ENCODE measurements around the gene COLEC11.

Gene COLEC11

GRCh38 chr2:3637692-3638455, 43.0 kb downstream of the COLEC11 start:
- H3K9ac ChIP-seq (ENCODE audit: low read depth, low read length), result no peak overlapping the region
- H3K9me3 ChIP-seq (replicated peaks; ENCODE audit: low read length), result no peaks in the 10 kb centered on the region
- no peak overlapping the region for H3K4me3 ChIP-seq (ENCODE audit: low read length)
- H3K4me1 ChIP-seq (ENCODE audit: control insufficient read depth, insufficient read depth, low read length), result no peaks in the 10 kb centered on the region
- H3K4me2 ChIP-seq (ENCODE audit: low read length), result no peak overlapping the region
- no peaks in the 10 kb centered on the region for H3K36me3 ChIP-seq (ENCODE audit: insufficient read depth, low read length)
- H3K27me3 ChIP-seq (ENCODE audit: control insufficient read depth, insufficient read depth, low read length), result peaks cover 13% of the 10 kb centered on the region

GRCh38 chr2:3638456-3638810, 43.5 kb downstream of the COLEC11 start:
- H3K9ac ChIP-seq (ENCODE audit: low read depth, low read length), result no peak overlapping the region
- H3K4me2 ChIP-seq (ENCODE audit: low read length), result no peak overlapping the region
- H3K4me3 ChIP-seq (ENCODE audit: low read length), result no peak overlapping the region
- no peaks in the 10 kb centered on the region for H3K36me3 ChIP-seq (ENCODE audit: insufficient read depth, low read length)
- H3K4me1 ChIP-seq (ENCODE audit: control insufficient read depth, insufficient read depth, low read length), result no peaks in the 10 kb centered on the region
- H3K27me3 ChIP-seq (ENCODE audit: control insufficient read depth, insufficient read depth, low read length), result peaks cover 13% of the 10 kb centered on the region
- no peaks in the 10 kb centered on the region for H3K9me3 ChIP-seq (replicated peaks; ENCODE audit: low read length)

GRCh38 chr2:3639015-3639630, 44.2 kb downstream of the COLEC11 start:
- Histone ChIP-seq H3K4me2 (ENCODE audit: low read length) (no peak overlapping the region), H3K36me3 (ENCODE audit: insufficient read depth, low read length) (no peaks in the 10 kb centered on the region), H3K27me3 (ENCODE audit: control insufficient read depth, insufficient read depth, low read length) (peaks cover 9% of the 10 kb centered on the region)

GRCh38 chr2:3639653-3640052, 44.7 kb downstream of the COLEC11 start:
- H3K36me3 ChIP-seq (ENCODE audit: insufficient read depth, low read length), result no peaks in the 10 kb centered on the region
- no peak overlapping the region for H3K4me2 ChIP-seq (ENCODE audit: low read length)
- no peaks in the 10 kb centered on the region for H3K9me3 ChIP-seq (replicated peaks; ENCODE audit: low read length)
- no peak overlapping the region for H3K4me3 ChIP-seq (ENCODE audit: low read length)
- H3K4me1 ChIP-seq (ENCODE audit: control insufficient read depth, insufficient read depth, low read length), result no peaks in the 10 kb centered on the region
- no peak overlapping the region for H3K9ac ChIP-seq (ENCODE audit: low read depth, low read length)
- peaks cover 8% of the 10 kb centered on the region for H3K27me3 ChIP-seq (ENCODE audit: control insufficient read depth, insufficient read depth, low read length)

More at GRCh38 chr2:3639015-3639630, 44.2 kb downstream of the COLEC11 start:
- H3K9ac ChIP-seq (ENCODE audit: low read depth, low read length), result no peak overlapping the region
- H3K4me1 ChIP-seq (ENCODE audit: control insufficient read depth, insufficient read depth, low read length), result no peaks in the 10 kb centered on the region
- H3K9me3 ChIP-seq (replicated peaks; ENCODE audit: low read length), result no peaks in the 10 kb centered on the region
- no peak overlapping the region for H3K4me3 ChIP-seq (ENCODE audit: low read length)

- no peaks in the 10 kb centered on the region for H3K9me3 ChIP-seq (replicated peaks; ENCODE audit: low read length)
- peaks cover 8% of the 10 kb centered on the region for H3K27me3 ChIP-seq (ENCODE audit: control insufficient read depth, insufficient read depth, low read length)
These were observed 46.3 kb downstream of the COLEC11 start for GRCh38 chr2:3641181-3641580.

GRCh38 chr2:3641841-3642421, 47.0 kb downstream of the COLEC11 start:
- Histone ChIP-seq H3K4me1 (ENCODE audit: control insufficient read depth, insufficient read depth, low read length) (no peaks in the 10 kb centered on the region), H3K4me2 (ENCODE audit: low read length) (peak overlapping the region; percentile 54), H3K9ac (ENCODE audit: low read depth, low read length) (no peak overlapping the region), H3K27me3 (ENCODE audit: control insufficient read depth, insufficient read depth, low read length) (peaks cover 13% of the 10 kb centered on the region), H3K36me3 (ENCODE audit: insufficient read depth, low read length) (no peaks in the 10 kb centered on the region), H3K9me3 (replicated peaks; ENCODE audit: low read length) (no peaks in the 10 kb centered on the region), H3K4me3 (ENCODE audit: low read length) (no peak overlapping the region)

More at GRCh38 chr2:3641181-3641580, 46.3 kb downstream of the COLEC11 start:
- Histone ChIP-seq H3K9ac (ENCODE audit: low read depth, low read length) (no peak overlapping the region), H3K4me1 (ENCODE audit: control insufficient read depth, insufficient read depth, low read length) (no peaks in the 10 kb centered on the region), H3K4me3 (ENCODE audit: low read length) (no peak overlapping the region), H3K4me2 (ENCODE audit: low read length) (no peak overlapping the region), H3K36me3 (ENCODE audit: insufficient read depth, low read length) (no peaks in the 10 kb centered on the region)

GRCh38 chr2:3642521-3643215, 47.8 kb downstream of the COLEC11 start:
- Histone ChIP-seq H3K4me2 (ENCODE audit: low read length) (no peak overlapping the region), H3K36me3 (ENCODE audit: insufficient read depth, low read length) (no peaks in the 10 kb centered on the region), H3K9ac (ENCODE audit: low read depth, low read length) (no peak overlapping the region), H3K4me3 (ENCODE audit: low read length) (no peak overlapping the region), H3K4me1 (ENCODE audit: control insufficient read depth, insufficient read depth, low read length) (no peaks in the 10 kb centered on the region), H3K9me3 (replicated peaks; ENCODE audit: low read length) (no peaks in the 10 kb centered on the region), H3K27me3 (ENCODE audit: control insufficient read depth, insufficient read depth, low read length) (peaks cover 16% of the 10 kb centered on the region)

- H3K36me3 ChIP-seq (ENCODE audit: insufficient read depth, low read length), result no peaks in the 10 kb centered on the region
- no peak overlapping the region for H3K4me2 ChIP-seq (ENCODE audit: low read length)
- H3K4me1 ChIP-seq (ENCODE audit: control insufficient read depth, insufficient read depth, low read length), result no peaks in the 10 kb centered on the region
- H3K9ac ChIP-seq (ENCODE audit: low read depth, low read length), result no peak overlapping the region
- no peak overlapping the region for H3K4me3 ChIP-seq (ENCODE audit: low read length)
- H3K27me3 ChIP-seq (ENCODE audit: control insufficient read depth, insufficient read depth, low read length), result peaks cover 16% of the 10 kb centered on the region
- no peaks in the 10 kb centered on the region for H3K9me3 ChIP-seq (replicated peaks; ENCODE audit: low read length)
These were observed 48.7 kb downstream of the COLEC11 start for GRCh38 chr2:3643371-3644245.

- Histone ChIP-seq H3K4me1 (ENCODE audit: control insufficient read depth, insufficient read depth, low read length) (no peaks in the 10 kb centered on the region), H3K9me3 (replicated peaks; ENCODE audit: low read length) (no peaks in the 10 kb centered on the region), H3K9ac (ENCODE audit: low read depth, low read length) (no peak overlapping the region), H3K4me2 (ENCODE audit: low read length) (no peak overlapping the region), H3K27me3 (ENCODE audit: control insufficient read depth, insufficient read depth, low read length) (peaks cover 16% of the 10 kb centered on the region), H3K4me3 (ENCODE audit: low read length) (no peak overlapping the region), H3K36me3 (ENCODE audit: insufficient read depth, low read length) (no peaks in the 10 kb centered on the region)
These were observed 49.3 kb downstream of the COLEC11 start for GRCh38 chr2:3644246-3644525.

GRCh38 chr2:3644891-3645605, 50.1 kb downstream of the COLEC11 start:
- Histone ChIP-seq H3K36me3 (ENCODE audit: insufficient read depth, low read length) (no peaks in the 10 kb centered on the region), H3K9ac (ENCODE audit: low read depth, low read length) (no peak overlapping the region), H3K4me3 (ENCODE audit: low read length) (no peak overlapping the region)

More at GRCh38 chr2:3644891-3645605, 50.1 kb downstream of the COLEC11 start:
- H3K27me3 ChIP-seq (ENCODE audit: control insufficient read depth, insufficient read depth, low read length), result peaks cover 16% of the 10 kb centered on the region
- no peak overlapping the region for H3K4me2 ChIP-seq (ENCODE audit: low read length)
- no peaks in the 10 kb centered on the region for H3K9me3 ChIP-seq (replicated peaks; ENCODE audit: low read length)
- H3K4me1 ChIP-seq (ENCODE audit: control insufficient read depth, insufficient read depth, low read length), result no peaks in the 10 kb centered on the region
